GM19240 (cell line): ENCODE measurements around the gene REEP6.
"Not testable (repeated sequence)": the region's sequence is repeated elsewhere in the genome, so short reads cannot be mapped to it uniquely, and the experiment has no call there.

Source experiments
- DNase-seq: peaks from one replicate; pipeline ENCODE4 v3.0.0; 2011; ENCODE audit warnings: low spot score; ENCODE audit not compliant: insufficient read length

The REEP6 gene

GRCh38 chr19:1471515-1472160 is 19.3 kb upstream of the REEP6 start:
- no peak for DNase-seq

GRCh38 chr19:1472231-1473084 is 18.5 kb upstream of the REEP6 start:
- DNase-seq = no peak

DNA sequence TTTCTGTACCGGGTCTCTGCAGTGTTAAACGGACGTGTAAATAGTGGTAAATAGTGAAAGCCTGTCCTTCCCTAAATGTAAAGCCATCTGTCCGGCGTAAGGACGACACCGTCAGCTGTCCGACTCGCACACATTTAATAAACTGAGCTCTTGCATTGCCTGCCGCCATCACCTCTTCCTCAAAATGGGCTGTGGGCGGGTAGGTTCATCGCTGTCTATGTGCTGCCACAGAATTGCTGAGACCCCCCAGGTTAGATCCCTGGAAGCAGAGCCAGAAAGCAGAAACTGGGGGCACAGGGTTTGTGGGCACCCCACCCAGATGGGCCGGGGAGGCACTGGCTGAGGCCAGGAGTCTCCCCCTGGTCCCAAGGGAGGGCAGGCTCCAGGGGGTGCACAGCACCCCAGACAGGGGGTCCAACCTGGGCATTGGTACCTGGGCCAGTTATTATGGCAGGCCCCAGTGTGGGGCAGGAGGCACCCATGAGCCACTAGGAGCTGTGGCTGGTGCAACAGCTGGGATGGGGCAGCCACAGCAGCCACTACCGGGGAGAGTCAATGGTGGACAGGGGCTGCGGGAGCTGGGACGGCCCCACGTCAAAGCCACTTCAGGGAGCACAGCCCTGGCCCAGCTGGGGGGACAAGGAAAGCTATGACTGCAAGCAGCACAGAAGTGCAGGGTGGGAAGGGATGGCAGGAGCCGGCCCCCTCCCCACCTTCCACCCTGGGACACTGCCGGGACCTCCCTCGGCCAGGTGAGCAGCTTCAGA is 17.7 kb upstream of the REEP6 start:
- no peak for DNase-seq

- DNase-seq = no peak
These were observed 16.8 kb upstream of the REEP6 start for GRCh38 chr19:1474011-1474764.

- no peak for DNase-seq
These were observed 16.1 kb upstream of the REEP6 start for GRCh38 chr19:1474765-1475351.

- no peak for DNase-seq
These were observed 15.1 kb upstream of the REEP6 start for GRCh38 chr19:1475751-1476437.

GRCh38 chr19:1477056-1477455 is 13.9 kb upstream of the REEP6 start:
- not testable (repeated sequence) for DNase-seq

GRCh38 chr19:1478934-1479707 is 11.9 kb upstream of the REEP6 start, which contains the start of gene C19orf25:
TSS of gene C19orf25 (minus strand) at chr19:1479215. CDS start at chr19:1478903, 312 bp downstream.
- peak; percentile 99 for DNase-seq

- DNase-seq = no peak
These were observed 9.6 kb upstream of the REEP6 start for GRCh38 chr19:1481224-1481892.

GRCh38 chr19:1481893-1482360 is 9.1 kb upstream of the REEP6 start:
- no peak for DNase-seq

GRCh38 chr19:1482361-1483130 is 8.4 kb upstream of the REEP6 start:
- no peak for DNase-seq

DNA sequence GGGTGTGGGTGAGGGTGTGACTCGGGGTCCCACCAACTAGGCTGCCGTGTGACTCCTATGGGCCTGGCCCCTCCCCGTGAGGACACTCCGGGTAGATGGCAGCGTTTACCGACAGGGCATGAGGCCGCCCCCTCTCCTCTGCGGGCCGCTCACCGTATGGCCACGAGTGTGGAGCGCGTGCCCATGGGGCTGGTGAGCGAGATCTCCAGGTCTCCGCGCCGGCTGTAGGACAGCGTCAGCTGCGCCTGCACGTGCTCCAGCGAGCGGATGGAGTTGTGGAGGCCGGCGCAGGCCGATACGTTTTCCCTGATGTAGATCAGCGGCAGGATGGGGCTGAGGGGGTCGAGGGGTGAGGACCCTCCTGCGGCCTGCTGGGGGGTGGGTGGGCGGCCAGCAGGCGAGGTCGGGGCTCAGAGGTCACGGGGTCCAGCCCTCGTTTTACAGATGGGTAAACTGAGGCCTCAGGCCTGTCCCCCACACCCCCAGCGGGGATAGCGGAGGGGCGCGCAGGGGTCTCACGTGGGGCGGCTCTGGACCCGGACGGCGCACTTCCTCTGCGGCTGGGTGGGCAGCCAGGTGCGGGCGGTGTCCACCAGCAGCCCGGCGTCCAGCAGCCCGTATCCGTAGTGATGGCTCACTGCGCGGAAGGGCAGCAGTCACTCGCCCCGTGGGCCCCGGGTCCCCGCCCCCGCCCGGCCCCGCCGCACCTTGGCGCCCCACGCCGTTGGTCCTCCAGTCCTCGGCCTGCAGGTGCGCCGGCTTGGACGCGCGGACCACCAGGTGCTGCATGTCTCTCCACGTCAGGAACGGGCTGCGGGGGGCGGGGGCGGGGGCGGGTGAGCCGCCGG is 7.6 kb upstream of the REEP6 start:
- no peak for DNase-seq

- DNase-seq = no peak
These were observed 7.0 kb upstream of the REEP6 start for GRCh38 chr19:1483979-1484428.

DNA sequence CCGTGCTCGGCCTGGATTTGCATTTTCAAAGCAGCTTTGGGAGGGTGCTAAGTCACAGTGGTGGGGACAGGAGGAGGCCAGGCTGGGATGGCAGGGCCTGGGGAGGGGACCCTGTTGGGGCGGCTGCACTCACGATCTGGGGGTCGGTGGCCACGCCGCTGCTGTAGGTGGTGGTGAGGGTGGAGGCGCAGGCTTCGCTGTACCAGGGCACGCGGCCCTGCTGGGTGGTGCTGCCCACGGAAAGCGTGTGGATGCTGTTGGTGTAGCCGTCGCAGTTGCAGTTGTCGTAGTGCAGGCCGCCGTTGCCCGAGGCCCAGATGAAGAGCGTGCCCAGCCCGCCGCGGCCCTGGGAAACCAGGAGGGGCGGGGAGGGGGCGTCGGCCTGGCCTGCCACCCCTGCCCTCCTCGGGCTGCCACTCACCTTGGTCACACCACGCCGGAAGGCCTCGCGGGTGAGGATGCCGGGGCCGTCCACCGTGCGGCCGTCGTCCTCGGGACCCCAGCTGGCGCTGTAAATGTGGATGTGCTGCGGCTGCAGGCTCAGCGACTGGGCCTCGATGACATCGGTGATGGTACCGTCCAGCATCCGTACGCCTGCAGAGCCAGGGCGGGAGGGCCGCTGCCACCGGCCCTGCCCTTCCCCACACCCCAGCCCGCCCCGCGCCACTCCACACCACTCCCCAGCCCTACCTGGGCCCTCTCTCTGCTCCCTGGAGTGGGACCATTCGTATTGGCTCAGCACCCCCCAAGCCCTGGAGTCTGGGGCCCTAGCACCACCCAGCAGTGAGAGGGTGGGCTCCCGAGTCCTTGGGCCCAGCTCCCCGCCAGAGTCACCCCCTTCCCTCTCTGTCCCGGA is 4.0 kb upstream of the REEP6 start:
- no peak for DNase-seq

GRCh38 chr19:1487576-1488281 is 3.3 kb upstream of the REEP6 start:
- DNase-seq = no peak

- no peak for DNase-seq
These were observed 2.7 kb upstream of the REEP6 start for GRCh38 chr19:1488282-1488601.
